ENCODE results near the gene DTX3.
"Not testable (repeated sequence)": the region's sequence is repeated elsewhere in the genome, so short reads cannot be mapped to it uniquely, and the experiment has no call there.

DNA sequence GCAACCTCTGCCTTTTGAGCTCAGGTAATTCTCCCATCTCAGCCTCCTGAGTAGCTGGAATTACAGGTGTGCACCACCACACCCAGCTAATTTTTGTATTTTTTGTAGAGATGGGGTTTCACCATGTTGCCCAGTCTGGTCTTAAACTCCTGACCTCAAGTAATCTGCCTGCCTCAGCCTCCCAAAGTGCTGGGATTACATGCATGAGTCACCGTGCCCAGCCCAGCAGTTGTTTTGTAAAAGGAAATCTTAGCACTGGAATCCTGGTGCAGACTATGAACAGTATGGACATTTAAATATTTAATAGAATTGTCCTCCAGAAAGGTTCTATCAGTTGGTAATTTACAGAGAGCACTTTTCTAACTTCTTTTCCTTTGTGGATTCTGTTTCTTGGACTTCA, 43.5 kb upstream of the DTX3 start:
- TF ChIP-seq, protein P1, sequence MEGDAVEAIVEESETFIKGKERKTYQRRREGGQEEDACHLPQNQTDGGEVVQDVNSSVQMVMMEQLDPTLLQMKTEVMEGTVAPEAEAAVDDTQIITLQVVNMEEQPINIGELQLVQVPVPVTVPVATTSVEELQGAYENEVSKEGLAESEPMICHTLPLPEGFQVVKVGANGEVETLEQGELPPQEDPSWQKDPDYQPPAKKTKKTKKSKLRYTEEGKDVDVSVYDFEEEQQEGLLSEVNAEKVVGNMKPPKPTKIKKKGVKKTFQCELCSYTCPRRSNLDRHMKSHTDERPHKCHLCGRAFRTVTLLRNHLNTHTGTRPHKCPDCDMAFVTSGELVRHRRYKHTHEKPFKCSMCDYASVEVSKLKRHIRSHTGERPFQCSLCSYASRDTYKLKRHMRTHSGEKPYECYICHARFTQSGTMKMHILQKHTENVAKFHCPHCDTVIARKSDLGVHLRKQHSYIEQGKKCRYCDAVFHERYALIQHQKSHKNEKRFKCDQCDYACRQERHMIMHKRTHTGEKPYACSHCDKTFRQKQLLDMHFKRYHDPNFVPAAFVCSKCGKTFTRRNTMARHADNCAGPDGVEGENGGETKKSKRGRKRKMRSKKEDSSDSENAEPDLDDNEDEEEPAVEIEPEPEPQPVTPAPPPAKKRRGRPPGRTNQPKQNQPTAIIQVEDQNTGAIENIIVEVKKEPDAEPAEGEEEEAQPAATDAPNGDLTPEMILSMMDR (IDR thresholded peaks at IDR 0.05): not testable (repeated sequence)
- TF ChIP-seq POLR2A, EP300 (IDR thresholded peaks at IDR 0.05): not testable (repeated sequence)
